H9 (cell line): ENCODE data around the gene OR5D18. TPM values are rescaled to one million over a fixed set of nuclear protein-coding genes. Genes with fewer than 3 reads are reported as not detected.

ENCODE experiments used
- DNase-seq: peaks from one replicate; pipeline ENCODE4 v3.0.0-alpha.2; 2017
- H2AFZ ChIP-seq: one replicate; pipeline ENCODE4 v1.6.1; 2013; ENCODE audit warnings: mild to moderate bottlenecking, low read length, control low read depth, moderate library complexity
- H2AK5ac ChIP-seq: 2 replicates; pipeline ENCODE4 v1.6.1; 2013; ENCODE audit warnings: low read length, control low read depth, mixed read lengths; ENCODE audit not compliant: insufficient read length
- H2BK120ac ChIP-seq: one replicate; pipeline ENCODE4 v1.6.1; 2013; ENCODE audit warnings: low read depth, mild to moderate bottlenecking, low read length, control low read depth, inconsistent platforms; ENCODE audit not compliant: poor library complexity, severe bottlenecking
- H2BK12ac ChIP-seq: 2 replicates; pipeline ENCODE4 v1.6.1; 2013; ENCODE audit warnings: low read length, control low read depth, mixed read lengths, low read depth; ENCODE audit not compliant: insufficient read length
- H2BK15ac ChIP-seq: 2 replicates; pipeline ENCODE4 v1.6.1; 2013; ENCODE audit warnings: low read depth, low read length, control low read depth
- H2BK20ac ChIP-seq: one replicate; pipeline ENCODE4 v1.6.1; 2013; ENCODE audit warnings: low read depth, mild to moderate bottlenecking, low read length, control low read depth, inconsistent platforms; ENCODE audit not compliant: poor library complexity, severe bottlenecking
- H2BK5ac ChIP-seq: 2 replicates; pipeline ENCODE4 v1.6.1; 2013; ENCODE audit warnings: low read length, control low read depth, mixed read lengths; ENCODE audit not compliant: insufficient read length
- H3K14ac ChIP-seq: 2 replicates; pipeline ENCODE4 v1.6.1; 2013; ENCODE audit warnings: low read length, control low read depth; ENCODE audit not compliant: insufficient read depth
- H3K18ac ChIP-seq: 2 replicates; pipeline ENCODE4 v1.6.1; 2013; ENCODE audit warnings: low read depth, mild to moderate bottlenecking, mixed read lengths, low read length, control low read depth; ENCODE audit not compliant: insufficient read length
- H3K23ac ChIP-seq: 2 replicates; pipeline ENCODE4 v1.6.1; 2013; ENCODE audit warnings: low read length, control low read depth, mixed read lengths, low read depth; ENCODE audit not compliant: insufficient read length
- H3K23me2 ChIP-seq: 2 replicates; pipeline ENCODE4 v1.6.1; 2013; ENCODE audit warnings: low read depth, mild to moderate bottlenecking, mixed read lengths, low read length, control low read depth; ENCODE audit not compliant: insufficient read length, poor library complexity, severe bottlenecking
- H3K27ac ChIP-seq: 2 replicates; pipeline ENCODE4 v1.5.1; 2013; ENCODE audit warnings: low read length, control low read depth, mixed read lengths, low read depth; ENCODE audit not compliant: insufficient read length
- H3K27me3 ChIP-seq: 2 replicates; pipeline ENCODE4 v1.6.1; 2013; ENCODE audit warnings: low read length, control low read depth, inconsistent platforms; ENCODE audit not compliant: insufficient read depth
- H3K4ac ChIP-seq: 2 replicates; pipeline ENCODE4 v1.6.1; 2013; ENCODE audit warnings: low read depth, mild to moderate bottlenecking, control low read depth, inconsistent platforms, low read length, moderate library complexity
- H3K4me1 ChIP-seq: 2 replicates; pipeline ENCODE4 v1.6.1; 2013; ENCODE audit warnings: low read length, control low read depth, inconsistent platforms; ENCODE audit not compliant: insufficient read depth
- H3K4me2 ChIP-seq: 2 replicates; pipeline ENCODE4 v1.6.1; 2013; ENCODE audit warnings: low read length, control low read depth, mixed read lengths; ENCODE audit not compliant: insufficient read length, insufficient read depth
- H3K56ac ChIP-seq: 2 replicates; pipeline ENCODE4 v1.6.1; 2013; ENCODE audit warnings: low read depth, mild to moderate bottlenecking, mixed read lengths, low read length, control low read depth; ENCODE audit not compliant: insufficient read length
- H3K79me1 ChIP-seq: 2 replicates; pipeline ENCODE4 v1.6.1; 2013; ENCODE audit warnings: low read depth, mild to moderate bottlenecking, moderate library complexity, low read length, control low read depth, inconsistent platforms; ENCODE audit not compliant: insufficient read depth, poor library complexity, severe bottlenecking
- H3K79me2 ChIP-seq: 2 replicates; pipeline ENCODE4 v1.6.1; 2013; ENCODE audit warnings: low read length, control low read depth, inconsistent platforms; ENCODE audit not compliant: insufficient read depth
- H3K9ac ChIP-seq: 2 replicates; pipeline ENCODE4 v1.6.1; 2013; ENCODE audit warnings: low read length, control low read depth, mixed read lengths; ENCODE audit not compliant: insufficient read length; ENCODE audit errors: extremely low read depth
- H3K9me3 ChIP-seq: one replicate; pipeline ENCODE4 v1.6.1; 2013; ENCODE audit warnings: low read depth, low read length, inconsistent platforms; ENCODE audit not compliant: control insufficient read depth
- H3T11ph ChIP-seq: one replicate; pipeline ENCODE4 v1.6.1; 2013; ENCODE audit warnings: mild to moderate bottlenecking, low read length, control low read depth, inconsistent platforms
- H4K20me1 ChIP-seq: one replicate; pipeline ENCODE4 v1.6.1; 2013; ENCODE audit not compliant: control insufficient read depth, insufficient read length, insufficient read depth
- H4K5ac ChIP-seq: 2 replicates; pipeline ENCODE4 v1.6.1; 2013; ENCODE audit warnings: low read depth, mild to moderate bottlenecking, mixed read lengths, low read length, control low read depth; ENCODE audit not compliant: insufficient read length
- H4K8ac ChIP-seq: replicated peaks from 2 replicates; pipeline ENCODE4 v1.6.1; 2013; ENCODE audit warnings: low read length, control low read depth, mixed read lengths, low read depth; ENCODE audit not compliant: insufficient read length
- H4K91ac ChIP-seq: 2 replicates; pipeline ENCODE4 v1.6.1; 2013; ENCODE audit warnings: low read depth, mild to moderate bottlenecking, moderate library complexity, mixed read lengths, low read length, control low read depth; ENCODE audit not compliant: insufficient read length
- H3K27ac Mint-ChIP-seq, 3 experiments: 2 replicates in 2 of 3; 3 replicates in 1 of 3; pipeline ENCODE4 v1.8.0; 2020 to 2021; ENCODE audit warnings: mixed read lengths in 3 of 3, mild to moderate bottlenecking in 1 of 3, moderate library complexity in 1 of 3
- H3K27me3 Mint-ChIP-seq: 2 replicates; pipeline ENCODE4 v1.8.0; 2021; ENCODE audit warnings: low read depth, mild to moderate bottlenecking, moderate library complexity, mixed read lengths
- H3K36me3 Mint-ChIP-seq, 3 experiments: 2 replicates in 2 of 3; 3 replicates in 1 of 3; pipeline ENCODE4 v1.8.0; 2020 to 2021; ENCODE audit warnings: low read depth in 3 of 3, mixed read lengths in 3 of 3; ENCODE audit not compliant: insufficient read depth in 1 of 3
- H3K4me1 Mint-ChIP-seq, 2 experiments: 2 replicates each; pipeline ENCODE4 v1.8.0; 2020; ENCODE audit warnings: mixed read lengths in 2 of 2
- H3K4me3 Mint-ChIP-seq, 2 experiments: 2 replicates in 1 of 2; 3 replicates in 1 of 2; pipeline ENCODE4 v1.8.0; 2020 to 2021; ENCODE audit warnings: mild to moderate bottlenecking in 2 of 2, mixed read lengths in 2 of 2, moderate library complexity in 1 of 2
- H3K9me3 Mint-ChIP-seq, 2 experiments: 2 replicates in 1 of 2; 3 replicates in 1 of 2; pipeline ENCODE4 v1.8.0; 2020; ENCODE audit warnings: mild to moderate bottlenecking in 2 of 2, mixed read lengths in 2 of 2, moderate library complexity in 1 of 2
- WGBS: extraction: QIAGEN DNeasy Blood & Tissue Kit; methylation state at CpG from one replicate; pipeline ENCODE4 v1.1.7; 2013; ENCODE audit warnings: missing lambda C conversion rate, low lambda C conversion rate, mixed read lengths; ENCODE audit not compliant: insufficient read length; ENCODE audit errors: extremely low coverage; 5-methylcytosine and 5-hydroxymethylcytosine counted together
- total RNA-seq: library from RNA; stranded (reverse); gene quantifications from 2 replicates; pipeline ENCODE4 v1.2.1, GENCODE V29; 2021
- TF ChIP-seq, protein P1 (sequence below): fragments of 200-600 bp; sonication (generic); conservative IDR thresholded peaks from 3 replicates; pipeline ENCODE4 v1.8.0; 2021; ENCODE audit warnings: antibody characterized with exemption, mild to moderate bottlenecking

OR5D18 gene
- total RNA-seq, 1 experiment from 2014 or later = not detected

DNA sequence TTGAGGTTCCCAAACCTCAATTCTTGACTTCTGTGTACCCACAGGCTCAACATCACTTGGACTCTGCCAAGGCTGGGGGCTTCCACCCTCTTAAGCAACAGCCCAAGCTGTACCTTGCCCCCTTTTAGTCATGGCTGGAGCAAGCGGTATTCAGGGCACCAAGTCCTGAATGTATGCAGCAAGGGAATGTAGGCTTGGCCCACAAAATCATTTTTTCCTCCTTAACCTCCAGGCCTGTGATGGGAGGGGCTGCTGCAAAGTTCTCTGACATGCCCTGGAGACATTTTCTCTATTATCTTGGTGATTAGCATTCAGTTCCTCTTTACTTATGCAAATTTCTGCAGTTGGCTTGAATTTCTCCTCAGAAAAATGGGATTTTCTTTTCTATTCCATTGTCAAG lies 13.2 kb upstream of the OR5D18 start:
- Mint-ChIP-seq H3K36me3 (peaks cover 10 to 38% (median 14%) of the 10 kb centered on the region in 3 experiments; a peak in 5 of 7 replicates), H3K4me1 (no peaks in the 10 kb centered on the region), H3K9me3 (peaks cover 81 to 85% of the 10 kb centered on the region in 2 experiments), H3K27ac (no peak overlapping the region), H3K4me3 (no peak overlapping the region), H3K27me3 (no peaks in the 10 kb centered on the region; the same call in 1 of the 2 replicates)
- no peak overlapping the region for H3K27ac ChIP-seq
- no peak for DNase-seq
- no peak overlapping the region for H4K8ac ChIP-seq
- H3K79me1 ChIP-seq = no peaks in the 10 kb centered on the region
- no peaks in the 10 kb centered on the region for H3K4me1 ChIP-seq
- peaks cover 74% of the 10 kb centered on the region for H3K9me3 ChIP-seq
- no peak overlapping the region for H2AFZ ChIP-seq
- H2BK120ac ChIP-seq = no peak overlapping the region
- no peaks in the 10 kb centered on the region for H3K27me3 ChIP-seq
- no peak overlapping the region for H2BK12ac ChIP-seq
- TF ChIP-seq, protein P1, sequence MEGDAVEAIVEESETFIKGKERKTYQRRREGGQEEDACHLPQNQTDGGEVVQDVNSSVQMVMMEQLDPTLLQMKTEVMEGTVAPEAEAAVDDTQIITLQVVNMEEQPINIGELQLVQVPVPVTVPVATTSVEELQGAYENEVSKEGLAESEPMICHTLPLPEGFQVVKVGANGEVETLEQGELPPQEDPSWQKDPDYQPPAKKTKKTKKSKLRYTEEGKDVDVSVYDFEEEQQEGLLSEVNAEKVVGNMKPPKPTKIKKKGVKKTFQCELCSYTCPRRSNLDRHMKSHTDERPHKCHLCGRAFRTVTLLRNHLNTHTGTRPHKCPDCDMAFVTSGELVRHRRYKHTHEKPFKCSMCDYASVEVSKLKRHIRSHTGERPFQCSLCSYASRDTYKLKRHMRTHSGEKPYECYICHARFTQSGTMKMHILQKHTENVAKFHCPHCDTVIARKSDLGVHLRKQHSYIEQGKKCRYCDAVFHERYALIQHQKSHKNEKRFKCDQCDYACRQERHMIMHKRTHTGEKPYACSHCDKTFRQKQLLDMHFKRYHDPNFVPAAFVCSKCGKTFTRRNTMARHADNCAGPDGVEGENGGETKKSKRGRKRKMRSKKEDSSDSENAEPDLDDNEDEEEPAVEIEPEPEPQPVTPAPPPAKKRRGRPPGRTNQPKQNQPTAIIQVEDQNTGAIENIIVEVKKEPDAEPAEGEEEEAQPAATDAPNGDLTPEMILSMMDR = no peak
- no peaks in the 10 kb centered on the region for H3K79me2 ChIP-seq
- H3T11ph ChIP-seq = no peak overlapping the region
- WGBS = no CpG with 5 or more reads among the region's 1 CpG
- H3K4ac ChIP-seq = no peak overlapping the region
- H2BK15ac ChIP-seq = no peak overlapping the region
- no peak overlapping the region for H4K91ac ChIP-seq
- H2BK20ac ChIP-seq = no peak overlapping the region
- no peak overlapping the region for H4K5ac ChIP-seq
- no peak overlapping the region for H3K4me2 ChIP-seq
- no peak overlapping the region for H3K23ac ChIP-seq
- no peaks in the 10 kb centered on the region for H3K23me2 ChIP-seq
- H3K18ac ChIP-seq = no peak overlapping the region
- H3K9ac ChIP-seq = no peak overlapping the region
- no peak overlapping the region for H2AK5ac ChIP-seq
- H2BK5ac ChIP-seq = no peak overlapping the region
- H4K20me1 ChIP-seq = no peaks in the 10 kb centered on the region
- H3K14ac ChIP-seq = no peak overlapping the region
- no peak overlapping the region for H3K56ac ChIP-seq
